Natural killer cell (primary cell): ENCODE measurements around the gene ZNF133. TPM values are rescaled to one million over a fixed set of nuclear protein-coding genes. Genes with fewer than 3 reads are reported as not detected.

Experiments
- ATAC-seq, 3 donors: fragments of 150-1000 bp in 2 of 3; fragments of 200-7000 bp in 1 of 3; cut with Tn5 transposase; 1 replicate in 1 of 3; 2 replicates in 2 of 3; pipeline ENCODE4 v1.10.0; 2021; ENCODE audit warnings: mild to moderate bottlenecking in 2 of 3, moderate library complexity in 2 of 3
- DNase-seq, 2 donors: peaks; one replicate each; pipeline versions ENCODE4 v3.0.0 to v3.0.0-alpha.2; 2013 to 2021; ENCODE audit warnings: mixed read lengths in 1 of 2
- H3K27ac ChIP-seq: one replicate; pipeline ENCODE4 v1.5.1; 2013; ENCODE audit warnings: mild to moderate bottlenecking, low read length
- H3K27me3 ChIP-seq: one replicate; pipeline ENCODE4 v1.6.1; 2013; ENCODE audit warnings: low read length; ENCODE audit not compliant: control insufficient read depth, insufficient read depth
- H3K36me3 ChIP-seq: one replicate; pipeline ENCODE4 v1.6.1; 2013; ENCODE audit warnings: low read length; ENCODE audit not compliant: control insufficient read depth, insufficient read depth
- H3K4me1 ChIP-seq: one replicate; pipeline ENCODE4 v1.6.1; 2013; ENCODE audit warnings: low read length; ENCODE audit not compliant: control insufficient read depth, insufficient read depth
- H3K4me3 ChIP-seq: one replicate; pipeline ENCODE4 v1.5.1; 2013; ENCODE audit warnings: low read length
- H3K9me3 ChIP-seq: one replicate; pipeline ENCODE4 v1.6.1; 2013; ENCODE audit warnings: low read length; ENCODE audit not compliant: control insufficient read depth, insufficient read depth
- H3K27ac Mint-ChIP-seq, 2 donors: one replicate each; pipeline ENCODE4 v1.8.0; 2022; ENCODE audit warnings: mild to moderate bottlenecking in 2 of 2, mixed read lengths in 2 of 2, moderate library complexity in 1 of 2
- H3K27me3 Mint-ChIP-seq, 2 donors: one replicate each; pipeline ENCODE4 v1.8.0; 2022; ENCODE audit warnings: low read depth in 2 of 2, mixed read lengths in 2 of 2
- H3K36me3 Mint-ChIP-seq: one replicate; pipeline ENCODE4 v1.8.0; 2022; ENCODE audit warnings: mixed read lengths
- H3K4me1 Mint-ChIP-seq, 2 donors: one replicate each; pipeline ENCODE4 v1.8.0; 2022; ENCODE audit warnings: mixed read lengths in 2 of 2
- H3K4me3 Mint-ChIP-seq: one replicate; pipeline ENCODE4 v1.8.0; 2022; ENCODE audit warnings: mild to moderate bottlenecking, moderate library complexity, mixed read lengths
- H3K9me3 Mint-ChIP-seq, 2 donors: one replicate each; pipeline ENCODE4 v1.8.0; 2022; ENCODE audit warnings: mixed read lengths in 2 of 2
- WGBS: methylation state at CpG from one replicate; pipeline ENCODE4 v1.1.7; 2013; ENCODE audit warnings: missing lambda C conversion rate; ENCODE audit not compliant: insufficient coverage; 5-methylcytosine and 5-hydroxymethylcytosine counted together
- intact Hi-C: fragments of 100-400 bp; cut with micrococcal nuclease; formaldehyde crosslinking; loops from one replicate; pipeline ENCODE4 v1.14.2; 2022
- total RNA-seq, 4 donors: library from RNA; stranded (reverse); fragments of 120-200 nt in 1 of 4; gene quantifications; one replicate each; pipeline versions ENCODE4 v1.2.3 to v1.2.4, GENCODE V29; 2013 to 2022
- TF ChIP-seq, protein P1 (sequence below): fragments of 200-600 bp; IDR thresholded peaks from one replicate; pipeline ENCODE4 v1.8.0; 2022; ENCODE audit warnings: antibody characterized with exemption

ZNF133 gene
- total RNA-seq, 3 donors from 2014 or later (not counting 1 experiment from before 2014, with no cell fraction given) = 5.2 to 9.6 (median 9.3) TPM

DNA sequence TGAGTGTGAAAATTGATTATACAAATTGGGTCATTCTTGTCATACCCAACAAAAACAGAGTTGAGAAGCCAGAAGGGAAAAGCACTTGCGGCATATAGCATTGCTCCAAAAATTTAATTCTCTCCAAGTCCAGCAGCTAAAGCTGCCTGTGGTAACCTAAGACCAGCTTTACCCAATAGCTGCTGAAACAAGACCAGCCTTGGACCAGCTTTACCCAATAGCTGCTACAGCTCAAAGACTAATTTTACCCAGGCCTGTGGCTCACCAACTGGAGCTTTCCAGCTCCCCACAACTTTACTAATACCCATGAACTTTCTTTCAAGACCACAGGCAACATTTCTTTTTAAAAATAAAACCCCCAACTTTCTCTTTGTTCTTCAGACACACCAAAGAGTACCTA is 32.8 kb upstream of the ZNF133 start:
- Mint-ChIP-seq H3K36me3 (no peaks in the 10 kb centered on the region), H3K27ac (no peak overlapping the region), H3K27me3 (peaks cover 0 to 3% of the 10 kb centered on the region in 2 donors), H3K4me3 (no peak overlapping the region), H3K9me3 (no peaks in the 10 kb centered on the region), H3K4me1 (no peaks in the 10 kb centered on the region)
- WGBS = 100% methylated on average over 1 of the region's 1 CpG
- no peaks in the 10 kb centered on the region for H3K36me3 ChIP-seq
- no peak overlapping the region for H3K4me3 ChIP-seq
- no peak for DNase-seq
- H3K27ac ChIP-seq = no peak overlapping the region
- H3K9me3 ChIP-seq = no peaks in the 10 kb centered on the region
- no peaks in the 10 kb centered on the region for H3K27me3 ChIP-seq
- TF ChIP-seq, protein P1, sequence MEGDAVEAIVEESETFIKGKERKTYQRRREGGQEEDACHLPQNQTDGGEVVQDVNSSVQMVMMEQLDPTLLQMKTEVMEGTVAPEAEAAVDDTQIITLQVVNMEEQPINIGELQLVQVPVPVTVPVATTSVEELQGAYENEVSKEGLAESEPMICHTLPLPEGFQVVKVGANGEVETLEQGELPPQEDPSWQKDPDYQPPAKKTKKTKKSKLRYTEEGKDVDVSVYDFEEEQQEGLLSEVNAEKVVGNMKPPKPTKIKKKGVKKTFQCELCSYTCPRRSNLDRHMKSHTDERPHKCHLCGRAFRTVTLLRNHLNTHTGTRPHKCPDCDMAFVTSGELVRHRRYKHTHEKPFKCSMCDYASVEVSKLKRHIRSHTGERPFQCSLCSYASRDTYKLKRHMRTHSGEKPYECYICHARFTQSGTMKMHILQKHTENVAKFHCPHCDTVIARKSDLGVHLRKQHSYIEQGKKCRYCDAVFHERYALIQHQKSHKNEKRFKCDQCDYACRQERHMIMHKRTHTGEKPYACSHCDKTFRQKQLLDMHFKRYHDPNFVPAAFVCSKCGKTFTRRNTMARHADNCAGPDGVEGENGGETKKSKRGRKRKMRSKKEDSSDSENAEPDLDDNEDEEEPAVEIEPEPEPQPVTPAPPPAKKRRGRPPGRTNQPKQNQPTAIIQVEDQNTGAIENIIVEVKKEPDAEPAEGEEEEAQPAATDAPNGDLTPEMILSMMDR = no peak
- no peaks in the 10 kb centered on the region for H3K4me1 ChIP-seq
- intact Hi-C loops = no loop called here
- no peak for ATAC-seq

DNA sequence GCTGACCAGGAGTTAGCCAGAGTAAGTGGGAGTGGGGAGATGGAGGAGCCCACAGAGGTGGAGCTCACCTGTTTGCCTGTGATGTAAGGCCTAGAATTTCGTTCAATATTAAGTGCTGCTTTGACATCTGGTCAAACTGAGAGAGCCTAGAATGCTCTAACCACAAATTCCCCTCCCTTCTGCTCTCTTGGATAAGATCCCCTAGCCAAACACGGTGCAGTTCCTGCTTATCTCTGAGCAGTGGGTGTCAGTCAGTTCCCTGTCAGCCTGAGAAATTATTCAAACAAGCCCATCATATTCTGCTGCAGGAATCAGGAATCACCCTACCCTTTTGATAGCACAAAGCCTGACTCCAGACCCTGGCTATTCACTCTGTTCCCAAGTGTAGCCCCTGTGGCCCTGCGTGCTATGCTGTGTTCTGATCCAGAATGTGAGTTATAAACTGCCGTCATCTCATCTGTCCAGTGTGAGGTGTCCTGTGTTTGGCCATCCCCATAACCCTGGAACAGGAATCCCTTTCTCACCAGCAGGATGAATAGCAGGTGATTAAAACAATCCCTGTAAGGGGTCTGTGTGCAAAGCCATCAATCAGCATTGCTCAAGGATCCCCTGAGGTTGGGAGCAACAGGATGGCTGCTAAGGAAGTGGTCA is 31.8 kb upstream of the ZNF133 start:
- H3K27ac ChIP-seq = no peak overlapping the region
- Mint-ChIP-seq H3K27me3 (peaks cover 0 to 3% of the 10 kb centered on the region in 2 donors), H3K4me1 (no peaks in the 10 kb centered on the region), H3K27ac (no peak overlapping the region), H3K36me3 (no peaks in the 10 kb centered on the region), H3K4me3 (no peak overlapping the region), H3K9me3 (no peaks in the 10 kb centered on the region)
- no peaks in the 10 kb centered on the region for H3K9me3 ChIP-seq
- no peak overlapping the region for H3K4me3 ChIP-seq
- DNase-seq = no peak
- no peak for ATAC-seq
- WGBS = 47% methylated on average over 4 of the region's 4 CpGs
- no peaks in the 10 kb centered on the region for H3K27me3 ChIP-seq
- TF ChIP-seq, protein P1 = no peak
- no peaks in the 10 kb centered on the region for H3K4me1 ChIP-seq
- intact Hi-C loops = no loop called here
- H3K36me3 ChIP-seq = no peaks in the 10 kb centered on the region

DNA sequence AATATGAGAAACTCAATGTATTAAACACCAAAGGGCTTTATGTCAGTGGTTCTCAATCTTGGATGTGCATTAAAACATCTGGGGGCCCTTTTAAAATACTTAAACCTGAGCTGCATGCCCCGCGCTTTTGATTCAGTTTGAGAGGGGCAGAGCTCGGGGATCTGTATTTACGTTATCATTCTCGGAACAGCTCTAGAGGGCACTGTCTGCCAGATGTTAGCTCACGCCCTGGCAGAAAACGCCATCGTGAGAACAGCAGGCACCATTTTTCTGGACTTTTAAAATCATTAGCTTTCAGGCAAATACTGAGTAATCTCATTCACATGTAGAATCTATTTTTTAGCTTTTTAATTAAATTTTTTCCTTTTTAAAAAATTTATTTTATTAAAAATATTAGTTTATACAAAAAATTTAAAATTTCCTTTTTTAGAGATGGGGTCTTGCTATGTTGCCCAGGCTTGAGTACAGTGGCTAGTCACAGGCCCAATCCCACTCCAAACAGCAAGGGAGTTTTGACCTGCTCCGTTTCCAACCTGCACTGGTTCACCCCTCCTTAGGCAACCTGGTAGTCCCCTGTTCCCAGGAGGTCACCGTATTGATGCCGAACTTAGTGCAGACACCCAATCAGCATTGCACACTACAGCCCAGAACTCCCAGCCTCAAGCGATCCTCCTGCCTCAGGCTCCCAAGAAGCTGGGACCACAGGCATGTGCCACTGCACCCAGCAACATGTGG is 30.0 kb upstream of the ZNF133 start:
- 92% methylated on average over 12 of the region's 12 CpGs for WGBS
- Mint-ChIP-seq H3K9me3 (no peaks in the 10 kb centered on the region), H3K36me3 (no peaks in the 10 kb centered on the region), H3K4me1 (no peaks in the 10 kb centered on the region), H3K4me3 (no peak overlapping the region), H3K27ac (no peak overlapping the region), H3K27me3 (peaks cover 7 to 8% of the 10 kb centered on the region in 2 donors)
- H3K36me3 ChIP-seq = no peaks in the 10 kb centered on the region
- no peak for ATAC-seq
- H3K4me3 ChIP-seq = no peak overlapping the region
- no peak for DNase-seq
- TF ChIP-seq, protein P1 = no peak
- no peaks in the 10 kb centered on the region for H3K4me1 ChIP-seq
- intact Hi-C loops = no loop called here
- no peaks in the 10 kb centered on the region for H3K9me3 ChIP-seq
- H3K27me3 ChIP-seq = no peaks in the 10 kb centered on the region
- no peak overlapping the region for H3K27ac ChIP-seq
